Peyer's patch (tissue), 4 donors: Measurements from ENCODE around the gene SCGB2B2. TPM values are rescaled to one million over a fixed set of nuclear protein-coding genes. Genes with fewer than 3 reads are reported as not detected.
A peak's percentile ranks its signal among the peaks of the same experiment; 100 is the strongest.

Experiments
- DNase-seq, 3 donors: peaks; one replicate each; pipeline ENCODE4 v3.0.0-alpha.2; 2017 to 2019
- H3K27ac ChIP-seq, 4 donors: fragments of 200-600 bp; sonication (generic); one replicate each; pipeline ENCODE4 v1.5.1; 2016 to 2019
- H3K27me3 ChIP-seq, 2 donors: fragments of 200-600 bp; sonication (generic); one replicate each; pipeline ENCODE4 v1.5.1; 2019
- H3K36me3 ChIP-seq, 3 donors: fragments of 200-600 bp; sonication (generic); one replicate each; pipeline ENCODE4 v1.5.1; 2016 to 2019
- H3K4me1 ChIP-seq, 4 donors: fragments of 200-600 bp; sonication (generic); one replicate each; pipeline ENCODE4 v1.5.1; 2016 to 2019
- H3K4me3 ChIP-seq, 4 donors: fragments of 200-600 bp; sonication (generic); 1 replicate in 3 of 4; 2 replicates in 1 of 4; pipeline ENCODE4 v1.5.1; 2016 to 2019; ENCODE audit warnings: mild to moderate bottlenecking in 1 of 4
- H3K9me3 ChIP-seq, 4 donors: fragments of 200-600 bp; sonication (generic); one replicate each; pipeline ENCODE4 v1.5.1; 2016 to 2019; ENCODE audit warnings: mild to moderate bottlenecking in 1 of 4
- POLR2A ChIP-seq, 2 donors: fragments of 450-650 bp; IDR thresholded peaks; one replicate each; pipeline ENCODE4 v1.5.1; 2017; ENCODE audit warnings: antibody characterized with exemption in 2 of 2, mild to moderate bottlenecking in 2 of 2, moderate library complexity in 2 of 2
- small RNA-seq, 2 donors: library from RNA; depleted of rRNA; stranded (forward); fragments of <200 nt; gene quantifications; one replicate each; pipeline ENCODE3, GENCODE V24; 2016
- total RNA-seq, 4 donors: library from RNA; depleted of rRNA; stranded (reverse); fragments of >200 nt; gene quantifications; one replicate each; pipeline ENCODE4 v1.1.0, GENCODE V29; 2016
- TF ChIP-seq, protein P1 (sequence below), 6 experiments: fragments of 450-650 bp in 4 of 6; fragments of 200-600 bp in 2 of 6; sonication (generic) in 1 of 6; IDR thresholded peaks; one replicate each; pipeline ENCODE4 v1.5.1; 2017 to 2019; ENCODE audit warnings: antibody characterized with exemption in 6 of 6, mild to moderate bottlenecking in 3 of 6, moderate library complexity in 1 of 6

Gene SCGB2B2
- total RNA-seq, 4 donors from 2014 or later, result 0.35 to 1.6 (median 1.5) TPM; not detected in 1

DNA sequence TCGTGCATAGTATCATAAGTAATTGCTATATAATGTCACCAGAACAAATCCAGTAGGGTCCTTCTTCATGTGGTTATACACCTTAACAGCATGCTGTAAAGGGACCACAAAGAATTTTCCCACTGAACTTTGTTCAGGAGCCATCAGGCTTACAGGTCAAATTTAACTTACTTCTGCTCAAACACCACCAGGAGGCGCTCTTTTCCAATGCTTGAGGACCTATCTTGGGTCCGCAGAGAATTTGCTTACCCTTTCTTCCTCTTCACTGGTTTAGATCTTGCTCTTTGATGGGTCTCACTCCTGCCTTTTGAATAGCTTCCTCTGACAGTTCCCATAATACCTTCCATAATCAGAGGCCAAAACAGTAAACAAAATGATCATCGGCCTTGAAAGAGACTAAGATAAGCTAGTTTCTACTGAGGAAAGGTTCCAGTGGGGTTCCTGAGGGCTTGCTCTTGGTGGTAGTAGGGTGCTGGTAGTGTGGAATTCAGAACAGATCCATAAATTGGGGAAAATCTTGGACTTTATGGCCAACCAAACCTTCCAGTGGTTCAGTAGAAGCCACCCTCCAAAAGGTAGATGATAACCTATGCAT, 37.4 kb downstream of the SCGB2B2 start:
- Histone ChIP-seq H3K4me3 (no peak overlapping the region), H3K9me3 (peaks cover 0 to 7% (median 0%) of the 10 kb centered on the region in 4 donors), H3K36me3 (no peaks in the 10 kb centered on the region), H3K27ac (no peak overlapping the region), H3K27me3 (no peaks in the 10 kb centered on the region), H3K4me1 (no peaks in the 10 kb centered on the region)
- TF ChIP-seq, protein P1, sequence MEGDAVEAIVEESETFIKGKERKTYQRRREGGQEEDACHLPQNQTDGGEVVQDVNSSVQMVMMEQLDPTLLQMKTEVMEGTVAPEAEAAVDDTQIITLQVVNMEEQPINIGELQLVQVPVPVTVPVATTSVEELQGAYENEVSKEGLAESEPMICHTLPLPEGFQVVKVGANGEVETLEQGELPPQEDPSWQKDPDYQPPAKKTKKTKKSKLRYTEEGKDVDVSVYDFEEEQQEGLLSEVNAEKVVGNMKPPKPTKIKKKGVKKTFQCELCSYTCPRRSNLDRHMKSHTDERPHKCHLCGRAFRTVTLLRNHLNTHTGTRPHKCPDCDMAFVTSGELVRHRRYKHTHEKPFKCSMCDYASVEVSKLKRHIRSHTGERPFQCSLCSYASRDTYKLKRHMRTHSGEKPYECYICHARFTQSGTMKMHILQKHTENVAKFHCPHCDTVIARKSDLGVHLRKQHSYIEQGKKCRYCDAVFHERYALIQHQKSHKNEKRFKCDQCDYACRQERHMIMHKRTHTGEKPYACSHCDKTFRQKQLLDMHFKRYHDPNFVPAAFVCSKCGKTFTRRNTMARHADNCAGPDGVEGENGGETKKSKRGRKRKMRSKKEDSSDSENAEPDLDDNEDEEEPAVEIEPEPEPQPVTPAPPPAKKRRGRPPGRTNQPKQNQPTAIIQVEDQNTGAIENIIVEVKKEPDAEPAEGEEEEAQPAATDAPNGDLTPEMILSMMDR (IDR thresholded peaks at IDR 0.05), result peak; percentile 63 to 78 (median 75)
- no peak for TF ChIP-seq POLR2A (IDR thresholded peaks at IDR 0.05)
- DNase-seq, result peak in 2 of 3 donors; percentile 52 to 66

DNA sequence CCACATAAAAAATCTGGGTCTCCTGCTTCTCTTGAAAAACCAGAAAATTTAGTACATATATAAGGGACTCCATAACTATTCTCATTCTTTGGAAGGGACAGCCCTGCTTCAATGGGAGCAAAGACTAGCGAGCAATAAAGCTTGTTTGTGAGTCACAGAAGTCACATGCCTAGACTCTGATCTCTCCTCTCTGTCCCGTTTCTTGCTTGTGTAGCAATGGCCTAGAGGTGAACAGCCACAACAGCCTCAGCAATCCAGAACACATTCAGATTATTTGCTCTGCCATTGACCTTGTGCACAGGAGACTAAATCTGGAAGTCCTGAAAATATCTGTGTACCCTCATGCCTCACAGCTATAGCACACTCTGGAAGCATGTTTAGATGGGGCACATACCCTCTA, 43.2 kb downstream of the SCGB2B2 start:
- no peak for DNase-seq

More for the DNA sequence above, 43.2 kb downstream of the SCGB2B2 start:
- no peak for TF ChIP-seq POLR2A (IDR thresholded peaks at IDR 0.05)
- TF ChIP-seq, protein P1 (IDR thresholded peaks at IDR 0.05), result no peak
- Histone ChIP-seq H3K4me1 (no peaks in the 10 kb centered on the region), H3K36me3 (no peaks in the 10 kb centered on the region), H3K4me3 (no peak overlapping the region), H3K27ac (no peak overlapping the region), H3K9me3 (peaks cover 0 to 7% (median 0%) of the 10 kb centered on the region in 4 donors), H3K27me3 (no peaks in the 10 kb centered on the region)

Small RNA genes within 50 kb of the gene (small RNA-seq; reads per million reads assigned to genes)
- 0 reads per million in 2 donors for gene RF00611

Other genes starting within 250 kb of the SCGB2B2 start
- 100 to 1,000 TPM in 1 of 4 donors, 10 to 100 TPM in 3; 34.0 to 102 (median 49.2) TPM for gene UBA2, start 248.8 kb downstream of the SCGB2B2 start, total RNA-seq
- 10 to 100 TPM in 1 of 4 donors, 1 to 10 TPM in 3; 1.2 to 18.2 (median 4.7) TPM for gene WTIP, start 195.4 kb downstream of the SCGB2B2 start, total RNA-seq
- gene ZNF302, start 519 bp upstream of the SCGB2B2 start, total RNA-seq, result 10 to 100 TPM; 17.3 to 28.4 (median 25.0) TPM
- gene ZNF181, start 57.1 kb upstream of the SCGB2B2 start, total RNA-seq, result 10 to 100 TPM; 12.1 to 24.3 (median 18.3) TPM
- gene ZNF599, start 96.1 kb upstream of the SCGB2B2 start, total RNA-seq, result 1 to 10 TPM; 2.5 to 5.0 (median 3.9) TPM
- gene ZNF30, start 249.7 kb upstream of the SCGB2B2 start, total RNA-seq, result 1 to 10 TPM; 1.6 to 9.9 (median 2.1) TPM